RWPE1 (cell line): Measurements from ENCODE around the gene TRERF1.

Source experiments
- CTCF ChIA-PET: fragments of 350-600 bp; sonication (Branson Sonifier 250); formaldehyde crosslinking; extraction: SDS; loops from one replicate; lab custom pipeline; 2021; lab: Yijun Ruan, JAX
- POLR2A ChIA-PET: fragments of 400-600 bp; formaldehyde crosslinking; extraction: SDS; loops from one replicate; lab custom pipeline; 2020; ENCODE audit warnings: antibody characterized with exemption; ENCODE audit not compliant: low non-redundant PET; lab: Yijun Ruan, JAX
- DNase-seq: peaks from one replicate; pipeline ENCODE4 v3.0.0; 2012; ENCODE audit warnings: low spot score
- H3K27ac ChIP-seq: fragments of 450-650 bp; 2 replicates; pipeline ENCODE4 v1.5.1; 2017
- CTCF ChIP-seq: fragments of 450-650 bp; conservative IDR thresholded peaks from 2 replicates; pipeline ENCODE4 v1.5.1; 2017; ENCODE audit warnings: low read depth, mild to moderate bottlenecking

The TRERF1 gene

GRCh38 chr6:42279966-42280629, 171.6 kb downstream of the TRERF1 start:
- TF ChIP-seq CTCF, result no peak
- peak overlapping the region; percentile 93 for H3K27ac ChIP-seq
- POLR2A ChIA-PET, result no interaction called here
- DNase-seq, result peak; percentile 53
- CTCF ChIA-PET, result interaction anchor here (0.5 to 1.0 kb wide), 2 partner anchors 66 to 330 kb away, joined by 3 to 5 read pairs; no protein-coding TSS in a partner anchor

GRCh38 chr6:42279144-42279781, 172.5 kb downstream of the TRERF1 start:
- peak; percentile 84 for DNase-seq
- CTCF ChIA-PET, result interaction anchor here (0.5 to 1.0 kb wide), 3 partner anchors 15 to 329 kb away, joined by 3 to 5 read pairs (median 3); no protein-coding TSS in a partner anchor

GRCh38 chr6:42278131-42278853, 173.4 kb downstream of the TRERF1 start:
- POLR2A ChIA-PET, result no interaction called here
- CTCF ChIA-PET, result interaction anchor here (0.6 kb wide), 1 partner anchor 286 kb away, joined by 4 read pairs; no protein-coding TSS in a partner anchor
- no peak for DNase-seq
- no peak for TF ChIP-seq CTCF
- peak overlapping the region; percentile 93 for H3K27ac ChIP-seq

More at GRCh38 chr6:42279144-42279781, 172.5 kb downstream of the TRERF1 start:
- POLR2A ChIA-PET, result no interaction called here
- H3K27ac ChIP-seq, result peak overlapping the region; percentile 93
- TF ChIP-seq CTCF, result no peak

- ChIA-PET POLR2A (no interaction called here), CTCF (interaction anchor here (0.6 to 1.5 kb wide), 3 partner anchors 16 to 46 kb away, joined by 3 to 5 read pairs (median 3); no protein-coding TSS in a partner anchor)
- no peak for DNase-seq
- no peak for TF ChIP-seq CTCF
- H3K27ac ChIP-seq, result peak overlapping the region; percentile 35
These were observed 175.5 kb downstream of the TRERF1 start for GRCh38 chr6:42276034-42276890.

GRCh38 chr6:42275376-42276033, 176.2 kb downstream of the TRERF1 start:
- H3K27ac ChIP-seq, result peak overlapping the region; percentile 49
- no peak for TF ChIP-seq CTCF
- POLR2A ChIA-PET, result no interaction called here
- CTCF ChIA-PET, result interaction anchor here (0.6 to 1.5 kb wide), 3 partner anchors 15 to 46 kb away, joined by 3 to 5 read pairs (median 3); no protein-coding TSS in a partner anchor
- no peak for DNase-seq
